Measurements from ENCODE around the gene SRSF5.

DNA sequence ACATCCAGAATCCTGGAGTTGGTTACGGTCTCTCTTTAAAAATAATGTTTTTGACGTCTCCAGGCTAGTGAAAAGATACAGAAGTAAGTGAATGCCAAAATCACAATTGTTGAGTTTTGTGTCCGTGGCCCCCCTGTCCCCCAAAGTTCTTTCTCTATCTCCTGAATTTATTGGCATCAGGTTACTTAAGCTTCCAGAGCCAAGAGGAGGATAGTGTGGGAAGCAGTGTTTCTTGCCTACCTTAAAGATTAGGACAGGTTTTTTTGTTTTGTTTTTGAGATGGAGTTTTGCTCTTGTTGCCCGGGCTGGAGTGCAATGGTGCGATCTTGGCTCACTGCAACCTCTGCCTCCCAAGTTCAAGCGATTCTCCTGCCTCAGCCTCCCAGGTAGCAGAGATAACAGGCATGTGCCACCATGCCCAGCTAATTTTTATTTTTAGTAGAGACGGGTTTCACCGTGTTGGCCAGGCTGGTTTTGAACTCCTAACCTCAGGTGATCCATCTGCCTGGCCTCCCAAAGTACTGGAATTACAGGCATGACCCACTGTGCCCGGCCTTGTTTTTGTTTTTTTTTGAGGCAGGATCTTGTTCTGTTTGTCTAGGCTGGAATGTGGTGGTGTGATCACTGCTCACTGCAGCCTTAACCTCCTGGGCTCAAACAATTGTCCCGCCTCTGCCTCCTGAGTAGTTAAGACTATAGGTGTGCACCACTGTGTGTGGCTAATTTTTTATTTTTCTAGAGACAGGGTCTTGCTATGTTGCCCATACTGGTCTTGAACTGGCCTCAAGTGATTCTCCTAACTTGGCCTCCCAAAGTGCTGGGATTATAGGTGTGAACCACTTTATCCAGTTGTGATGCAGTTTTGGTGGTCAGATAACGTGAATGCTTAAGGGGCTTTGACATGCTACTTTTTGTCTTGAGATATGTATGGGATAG lies 5.4 kb downstream of the SRSF5 start:
- TF ChIP-seq, protein P1, sequence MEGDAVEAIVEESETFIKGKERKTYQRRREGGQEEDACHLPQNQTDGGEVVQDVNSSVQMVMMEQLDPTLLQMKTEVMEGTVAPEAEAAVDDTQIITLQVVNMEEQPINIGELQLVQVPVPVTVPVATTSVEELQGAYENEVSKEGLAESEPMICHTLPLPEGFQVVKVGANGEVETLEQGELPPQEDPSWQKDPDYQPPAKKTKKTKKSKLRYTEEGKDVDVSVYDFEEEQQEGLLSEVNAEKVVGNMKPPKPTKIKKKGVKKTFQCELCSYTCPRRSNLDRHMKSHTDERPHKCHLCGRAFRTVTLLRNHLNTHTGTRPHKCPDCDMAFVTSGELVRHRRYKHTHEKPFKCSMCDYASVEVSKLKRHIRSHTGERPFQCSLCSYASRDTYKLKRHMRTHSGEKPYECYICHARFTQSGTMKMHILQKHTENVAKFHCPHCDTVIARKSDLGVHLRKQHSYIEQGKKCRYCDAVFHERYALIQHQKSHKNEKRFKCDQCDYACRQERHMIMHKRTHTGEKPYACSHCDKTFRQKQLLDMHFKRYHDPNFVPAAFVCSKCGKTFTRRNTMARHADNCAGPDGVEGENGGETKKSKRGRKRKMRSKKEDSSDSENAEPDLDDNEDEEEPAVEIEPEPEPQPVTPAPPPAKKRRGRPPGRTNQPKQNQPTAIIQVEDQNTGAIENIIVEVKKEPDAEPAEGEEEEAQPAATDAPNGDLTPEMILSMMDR (IDR thresholded peaks at IDR 0.05; ENCODE audit: low read depth, low read length) = no peak
- TF ChIP-seq EZH2phosphoT487 (IDR thresholded peaks at IDR 0.05; ENCODE audit: low read depth) = no peak
